IMR-90 (cell line): ENCODE results near the gene MTHFD2. TPM values are rescaled to one million over a fixed set of nuclear protein-coding genes. Genes with fewer than 3 reads are reported as not detected.

ENCODE experiments used
- ATAC-seq: fragments of 200-7000 bp; cut with Tn5 transposase; 2 replicates; pipeline ENCODE4 v1.9.1; 2020; ENCODE audit warnings: low read depth, mild to moderate bottlenecking, moderate library complexity
- BruUV-seq: library from RNA; stranded (reverse); fragments of 400-500 nt; replicated peaks from 2 replicates; lab custom pipeline; 2021; lab: Mats Ljungman, UMichigan
- CTCF ChIA-PET: fragments of 300-600 bp; formaldehyde crosslinking; extraction: SDS; loops from one replicate; lab custom pipeline; 2021; ENCODE audit warnings: antibody characterized with exemption; lab: Yijun Ruan, JAX
- POLR2A ChIA-PET: fragments of 300-600 bp; sonication (Branson Sonifier 250); formaldehyde crosslinking; loops from one replicate; lab custom pipeline; 2022; ENCODE audit warnings: antibody characterized with exemption; ENCODE audit not compliant: unreplicated experiment; lab: Charles Lee
- DNase-seq: peaks from one replicate; pipeline ENCODE4 v3.0.0; 2013
- H2AFZ ChIP-seq: replicated peaks from 2 replicates; pipeline ENCODE3; 2013; ENCODE audit warnings: low read length, mild to moderate bottlenecking; ENCODE audit not compliant: poor library complexity
- H2AK5ac ChIP-seq: 2 replicates; pipeline ENCODE4 v1.6.1; 2013; ENCODE audit warnings: low read depth, low read length, inconsistent platforms
- H2AK9ac ChIP-seq: replicated peaks from 2 replicates; pipeline ENCODE3; 2013; ENCODE audit warnings: mild to moderate bottlenecking, low read depth, low read length, moderate library complexity; ENCODE audit not compliant: poor library complexity
- H2BK120ac ChIP-seq: 2 replicates; pipeline ENCODE4 v1.6.1; 2013; ENCODE audit warnings: low read depth, low read length, inconsistent platforms
- H2BK15ac ChIP-seq: 3 replicates; pipeline ENCODE4 v1.6.1; 2013; ENCODE audit warnings: low read depth, low read length, inconsistent platforms
- H2BK20ac ChIP-seq: 2 replicates; pipeline ENCODE4 v1.6.1; 2013; ENCODE audit warnings: low read depth, mild to moderate bottlenecking, inconsistent platforms, low read length, moderate library complexity
- H2BK5ac ChIP-seq: 2 replicates; pipeline ENCODE4 v1.6.1; 2013; ENCODE audit warnings: mild to moderate bottlenecking, low read depth, low read length, inconsistent platforms; ENCODE audit not compliant: poor library complexity, severe bottlenecking
- H3K14ac ChIP-seq: replicated peaks from 2 replicates; pipeline ENCODE4 v1.6.1; 2013; ENCODE audit warnings: low read depth, low read length, inconsistent platforms
- H3K18ac ChIP-seq: 2 replicates; pipeline ENCODE4 v1.6.1; 2013; ENCODE audit warnings: low read depth, low read length, control low read depth
- H3K23ac ChIP-seq: 2 replicates; pipeline ENCODE4 v1.6.1; 2013; ENCODE audit warnings: low read depth, low read length, inconsistent platforms
- H3K27ac ChIP-seq: 2 replicates; pipeline ENCODE4 v1.5.1; 2013; ENCODE audit warnings: mild to moderate bottlenecking, control low read depth, low read length; ENCODE audit not compliant: insufficient read depth
- H3K27me3 ChIP-seq: 2 replicates; pipeline ENCODE4 v1.6.1; 2013; ENCODE audit warnings: low read length; ENCODE audit not compliant: control insufficient read depth, insufficient read depth
- H3K36me3 ChIP-seq: 2 replicates; pipeline ENCODE4 v1.6.1; 2013; ENCODE audit warnings: low read length, mixed read lengths; ENCODE audit not compliant: control insufficient read depth, insufficient read depth
- H3K4ac ChIP-seq: 2 replicates; pipeline ENCODE4 v1.6.1; 2013; ENCODE audit warnings: low read depth, low read length, inconsistent platforms
- H3K4me1 ChIP-seq: 2 replicates; pipeline ENCODE4 v1.6.1; 2013; ENCODE audit warnings: low read length, mixed read lengths; ENCODE audit not compliant: control insufficient read depth, insufficient read depth
- H3K4me2 ChIP-seq: 2 replicates; pipeline ENCODE4 v1.6.1; 2013; ENCODE audit warnings: low read depth, mild to moderate bottlenecking, control low read depth, low read length, moderate library complexity
- H3K4me3 ChIP-seq: 2 replicates; pipeline ENCODE4 v1.5.1; 2013; ENCODE audit warnings: low read depth, mild to moderate bottlenecking, control low read depth, low read length, moderate library complexity; ENCODE audit not compliant: insufficient read depth
- H3K56ac ChIP-seq: 2 replicates; pipeline ENCODE4 v1.6.1; 2013; ENCODE audit warnings: low read length, inconsistent platforms; ENCODE audit not compliant: insufficient read depth; ENCODE audit errors: extremely low read depth
- H3K79me1 ChIP-seq, 2 experiments: 2 replicates each; pipeline ENCODE4 v1.6.1; 2013; ENCODE audit warnings: low read length in 2 of 2, inconsistent platforms in 1 of 2, low read depth in 1 of 2
- H3K9ac ChIP-seq: 2 replicates; pipeline ENCODE4 v1.6.1; 2013; ENCODE audit warnings: low read depth, low read length, control low read depth
- H3K9me1 ChIP-seq: 2 replicates; pipeline ENCODE4 v1.6.1; 2013; ENCODE audit warnings: low read length, inconsistent platforms; ENCODE audit not compliant: insufficient read depth
- H3K9me3 ChIP-seq: 2 replicates; pipeline ENCODE4 v1.6.1; 2013; ENCODE audit warnings: low read length; ENCODE audit not compliant: control insufficient read depth, insufficient read depth
- H4K20me1 ChIP-seq: 2 replicates; pipeline ENCODE4 v1.6.1; 2013; ENCODE audit warnings: low read length, inconsistent platforms; ENCODE audit not compliant: insufficient read depth
- H4K5ac ChIP-seq: 2 replicates; pipeline ENCODE4 v1.6.1; 2013; ENCODE audit warnings: mild to moderate bottlenecking, low read depth, low read length, control low read depth
- H4K8ac ChIP-seq, 2 experiments: 2 replicates each; pipeline ENCODE4 v1.6.1; 2013; ENCODE audit warnings: low read depth in 2 of 2, low read length in 2 of 2, control low read depth in 1 of 2, inconsistent platforms in 1 of 2
- H4K91ac ChIP-seq: 2 replicates; pipeline ENCODE4 v1.6.1; 2013; ENCODE audit warnings: low read depth, low read length, inconsistent platforms; ENCODE audit not compliant: insufficient read depth
- CEBPB ChIP-seq: IDR thresholded peaks from 2 replicates; pipeline ENCODE4 v1.6.1; 2012; ENCODE audit warnings: low read depth, low read length, improper control_type of control experiment
- CHD1 ChIP-seq: IDR thresholded peaks from 2 replicates; pipeline ENCODE4 v1.6.1; 2012; ENCODE audit warnings: low read depth, low read length, improper control_type of control experiment
- CTCF ChIP-seq: conservative IDR thresholded peaks from 2 replicates; pipeline ENCODE4 v1.5.1; 2012; ENCODE audit warnings: mild to moderate bottlenecking, low read depth, low read length, improper control_type of control experiment
- ELK1 ChIP-seq: fragments of 150-350 bp; IDR thresholded peaks from 2 replicates; pipeline ENCODE4 v1.6.1; 2016; ENCODE audit warnings: low read depth, mild to moderate bottlenecking, low read length, moderate library complexity, borderline replicate concordance
- FOS ChIP-seq: fragments of 150-350 bp; IDR thresholded peaks from 2 replicates; pipeline ENCODE4 v1.6.1; 2016; ENCODE audit warnings: low read depth, low read length
- MAFK ChIP-seq: IDR thresholded peaks from 2 replicates; pipeline ENCODE4 v1.6.1; 2012; ENCODE audit warnings: low read depth, low read length, improper control_type of control experiment
- MXI1 ChIP-seq: IDR thresholded peaks from 2 replicates; pipeline ENCODE4 v1.6.1; 2012; ENCODE audit warnings: low read depth, mild to moderate bottlenecking, low read length, moderate library complexity, borderline replicate concordance
- NFE2L2 ChIP-seq: fragments of 150-350 bp; IDR thresholded peaks from 2 replicates; pipeline ENCODE4 v1.6.1; 2016; ENCODE audit warnings: low read depth, mild to moderate bottlenecking, low read length
- POLR2A ChIP-seq: IDR thresholded peaks from 2 replicates; pipeline ENCODE4 v1.6.1; 2012; ENCODE audit warnings: mild to moderate bottlenecking, low read depth, low read length
- RAD21 ChIP-seq: IDR thresholded peaks from 2 replicates; pipeline ENCODE4 v1.6.1; 2012; ENCODE audit warnings: low read length, improper control_type of control experiment
- RCOR1 ChIP-seq: IDR thresholded peaks from 2 replicates; pipeline ENCODE4 v1.6.1; 2012; ENCODE audit warnings: mild to moderate bottlenecking, low read length, improper control_type of control experiment; ENCODE audit not compliant: insufficient replicate concordance
- SMC3 ChIP-seq: fragments of 150-350 bp; IDR thresholded peaks from 2 replicates; pipeline ENCODE4 v1.6.1; 2016; ENCODE audit warnings: low read depth, mild to moderate bottlenecking, antibody characterized with exemption, low read length, moderate library complexity
- USF2 ChIP-seq: fragments of 150-350 bp; IDR thresholded peaks from 2 replicates; pipeline ENCODE4 v1.6.1; 2017; ENCODE audit warnings: mild to moderate bottlenecking, antibody characterized with exemption, low read length, low read depth
- WGBS, 2 experiments: methylation state at CpG; one replicate each; pipeline versions ENCODE4 v1.1.5 to v1.1.7; 2013; ENCODE audit warnings: missing lambda C conversion rate in 2 of 2; ENCODE audit not compliant: insufficient read length in 1 of 2; ENCODE audit errors: extremely low coverage in 2 of 2; 5-methylcytosine and 5-hydroxymethylcytosine counted together
- dilution Hi-C: fragments of 300-500 bp; cut with HindIII; formaldehyde crosslinking; loops from one replicate; pipeline ENCODE4 v1.14.3; 2018; ENCODE audit warnings: low sequenced_read_pairs; ENCODE audit not compliant: unreplicated experiment
- in situ Hi-C: fragments of 300-500 bp; cut with MboI; formaldehyde crosslinking; loops from 3 replicates; pipeline ENCODE4 v1.14.3; 2019; ENCODE audit warnings: low sequenced_read_pairs, inconsistent platforms, mixed read lengths
- intact Hi-C: fragments of 100-400 bp; cut with micrococcal nuclease; formaldehyde crosslinking; loops from 2 replicates; pipeline ENCODE4 v1.10.0; 2022
- polyA plus RNA-seq, 3 experiments: library from polyadenylated mRNA; depleted of rRNA; stranded (reverse); fragments of >200 nt; gene quantifications; 2 replicates each; pipeline ENCODE4 v1.2.3, GENCODE V29; 2012; ENCODE audit warnings: low replicate concordance in 1 of 3
- total RNA-seq: library from RNA; depleted of rRNA; stranded (reverse); fragments of >200 nt; gene quantifications from 2 replicates; pipeline ENCODE4 v1.2.3, GENCODE V29; 2012

Gene MTHFD2
- total and polyA plus RNA-seq, 2 of the 4 experiments (the other 2 are of a cell fraction): 66.8 to 122 TPM

- CTCF ChIA-PET: interaction anchor here (1.0 kb wide), 1 partner anchor 9 kb away, joined by 3 read pairs; no protein-coding TSS in a partner anchor
- no peaks in the 10 kb centered on the region for H3K36me3 ChIP-seq
- H3K14ac ChIP-seq: no peak overlapping the region
- no CpG with 5 or more reads among the region's 3 CpGs for WGBS, 2 experiments
- H3K27ac ChIP-seq: no peak overlapping the region
- no peak overlapping the region for H3K4me3 ChIP-seq
- intact Hi-C loops (no loop called here), in situ Hi-C loops (no loop called here), dilution Hi-C loops (no loop called here)
- POLR2A ChIA-PET: no interaction called here
- no peaks in the 10 kb centered on the region for H3K9me3 ChIP-seq
- H4K8ac ChIP-seq: no peak overlapping the region
- H2BK120ac ChIP-seq: no peak overlapping the region
- no peak overlapping the region for H3K4me2 ChIP-seq
- no peak overlapping the region for H4K91ac ChIP-seq
- no TSS peak for BruUV-seq
- H3K79me1 ChIP-seq: no peaks in the 10 kb centered on the region
- no peaks in the 10 kb centered on the region for H3K9me1 ChIP-seq
- H2AK9ac ChIP-seq: no peak overlapping the region
- no peak overlapping the region for H3K4ac ChIP-seq
- H3K18ac ChIP-seq: no peak overlapping the region
- ATAC-seq (no peak), DNase-seq (no peak)
- H2BK5ac ChIP-seq: no peak overlapping the region
- no peaks in the 10 kb centered on the region for H4K20me1 ChIP-seq
- no peak overlapping the region for H4K5ac ChIP-seq
- no peak overlapping the region for H3K9ac ChIP-seq
- H2AFZ ChIP-seq: no peak overlapping the region
- no peak overlapping the region for H2AK5ac ChIP-seq
- no peak for TF ChIP-seq CEBPB
- TF ChIP-seq CTCF: no peak
- TF ChIP-seq MXI1: no peak
- TF ChIP-seq SMC3: no peak
- no peak for TF ChIP-seq NFE2L2
- no peak for TF ChIP-seq MAFK
- TF ChIP-seq RAD21: no peak
- no peak for TF ChIP-seq FOS
- no peak for TF ChIP-seq ELK1
- TF ChIP-seq CHD1: no peak
- TF ChIP-seq USF2: no peak
- no peak for TF ChIP-seq RCOR1
- TF ChIP-seq POLR2A: no peak
- peaks cover 41% of the 10 kb centered on the region for H3K27me3 ChIP-seq
- no peak overlapping the region for H2BK20ac ChIP-seq
- H3K56ac ChIP-seq: no peak overlapping the region
- H2BK15ac ChIP-seq: no peak overlapping the region
- no peaks in the 10 kb centered on the region for H3K4me1 ChIP-seq
- H3K23ac ChIP-seq: no peak overlapping the region
Observed at GRCh38 chr2:74259191-74259590, 60.8 kb downstream of the MTHFD2 start.
